ACC112 (cell line): Measurements from ENCODE around the gene DCHS1.

ENCODE experiments used
- H2AFZ ChIP-seq: fragments of 200-600 bp; sonication (generic); one replicate; pipeline ENCODE4 v1.6.0; 2017; ENCODE audit warnings: antibody characterized with exemption, low read length; ENCODE audit not compliant: unreplicated experiment
- H3K27ac ChIP-seq: fragments of 200-600 bp; sonication (generic); 2 replicates; pipeline ENCODE4 v1.5.1; 2014; ENCODE audit warnings: low read depth, mild to moderate bottlenecking, antibody characterized with exemption, low read length, moderate library complexity
- H3K27me3 ChIP-seq: fragments of 200-600 bp; sonication (generic); 2 replicates; pipeline ENCODE4 v1.6.1; 2014; ENCODE audit warnings: mild to moderate bottlenecking, antibody characterized with exemption, low read length, moderate library complexity, mixed read lengths; ENCODE audit not compliant: insufficient read depth
- H3K36me3 ChIP-seq: fragments of 200-600 bp; sonication (generic); 2 replicates; pipeline ENCODE4 v1.6.1; 2016; ENCODE audit warnings: mild to moderate bottlenecking, antibody characterized with exemption, low read length, moderate library complexity, mixed read lengths; ENCODE audit not compliant: insufficient read depth
- H3K4me1 ChIP-seq: fragments of 200-600 bp; sonication (generic); one replicate; pipeline ENCODE4 v1.6.1; 2016; ENCODE audit warnings: low read length, mixed read lengths; ENCODE audit not compliant: insufficient read depth, unreplicated experiment, control insufficient read depth
- H3K4me3 ChIP-seq: fragments of 200-600 bp; sonication (generic); 2 replicates; pipeline ENCODE4 v1.5.1; 2014; ENCODE audit warnings: mild to moderate bottlenecking, low read depth, low read length
- H3K79me2 ChIP-seq: fragments of 200-600 bp; sonication (generic); one replicate; pipeline ENCODE4 v1.6.0; 2016; ENCODE audit warnings: low read length; ENCODE audit not compliant: control insufficient read depth, unreplicated experiment, insufficient read depth

The DCHS1 gene

DNA sequence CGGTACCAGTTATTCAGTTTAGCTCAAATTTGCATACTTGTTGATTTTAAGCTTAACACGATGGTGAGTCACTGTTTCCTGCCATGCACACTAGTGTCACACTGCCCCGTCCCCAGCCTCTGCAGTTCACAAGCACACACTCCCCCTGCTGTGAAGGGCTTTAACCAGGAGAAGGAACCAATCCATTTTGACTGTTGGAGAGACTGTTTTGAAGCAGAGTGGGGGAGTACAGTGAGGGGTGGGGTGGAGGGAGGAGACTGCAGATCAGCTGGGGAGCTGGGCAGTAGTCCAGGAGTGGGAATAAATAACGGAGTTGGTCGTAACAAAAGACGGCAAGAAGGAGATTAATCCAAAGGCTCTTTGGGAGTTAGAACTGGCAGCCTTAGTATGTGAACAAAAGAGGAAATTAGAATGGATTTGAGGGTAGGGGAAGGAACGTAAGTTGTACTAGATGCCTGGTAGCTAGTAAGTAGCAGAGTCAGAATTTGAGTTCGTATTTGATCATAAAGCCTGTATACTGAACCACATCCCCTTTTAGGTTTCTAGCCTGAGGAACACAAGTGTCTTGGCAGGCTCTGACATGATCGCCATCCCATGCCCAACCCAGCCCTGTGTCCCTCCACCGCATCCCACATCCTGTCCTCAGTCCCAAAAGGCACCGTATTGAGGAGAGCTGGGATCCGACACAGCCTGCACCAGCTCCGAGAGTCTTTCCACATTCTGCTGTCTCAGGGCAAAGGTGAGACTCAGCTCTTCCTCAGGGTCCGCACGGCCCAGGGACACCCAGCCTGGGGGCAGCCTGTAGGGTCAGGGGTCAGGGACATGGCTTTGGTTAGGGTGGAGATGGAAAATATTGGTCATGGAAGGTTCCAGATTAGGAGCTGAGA lies 37.2 kb downstream of the DCHS1 start:
- peak overlapping the region; percentile 62 for H3K27ac ChIP-seq

DNA sequence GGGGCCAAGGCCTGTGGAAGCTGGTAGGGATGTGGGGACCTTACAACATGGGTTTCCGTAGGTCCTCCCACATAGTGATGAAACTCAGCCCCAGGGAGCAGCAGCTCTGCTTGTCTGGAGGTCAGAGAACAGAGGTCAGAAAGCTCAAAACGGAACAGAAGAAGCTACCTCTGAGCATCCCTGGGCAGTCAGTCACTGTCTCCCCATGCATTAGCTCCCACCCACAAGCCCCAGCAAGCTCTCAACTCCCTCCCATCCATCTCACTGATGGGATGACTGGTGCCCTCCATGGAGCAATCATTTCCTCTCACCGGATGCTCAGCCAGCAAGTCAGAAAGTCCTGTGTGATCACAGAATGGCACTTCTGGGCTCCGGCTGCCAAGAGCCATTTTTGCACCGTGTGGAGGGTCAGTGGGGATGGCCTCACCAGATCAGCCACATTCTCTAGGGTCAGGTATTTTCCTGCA lies 38.3 kb downstream of the DCHS1 start:
- peaks cover 20% of the 10 kb centered on the region; the same call in 1 of the 2 replicates for H3K36me3 ChIP-seq
- peak overlapping the region; percentile 62 for H3K27ac ChIP-seq
- peaks cover 38% of the 10 kb centered on the region for H3K4me1 ChIP-seq
- no peaks in the 10 kb centered on the region for H3K27me3 ChIP-seq
- no peak overlapping the region for H2AFZ ChIP-seq
- H3K79me2 ChIP-seq: peaks cover 27% of the 10 kb centered on the region
- peak overlapping the region; percentile 88 for H3K4me3 ChIP-seq

More for the DNA sequence above, 37.2 kb downstream of the DCHS1 start:
- H2AFZ ChIP-seq: no peak overlapping the region
- peaks cover 25% of the 10 kb centered on the region for H3K79me2 ChIP-seq
- peak overlapping the region; percentile 88 for H3K4me3 ChIP-seq
- H3K27me3 ChIP-seq: no peaks in the 10 kb centered on the region
- H3K4me1 ChIP-seq: peaks cover 28% of the 10 kb centered on the region
- H3K36me3 ChIP-seq: peaks cover 20% of the 10 kb centered on the region; the same call in 1 of the 2 replicates

DNA sequence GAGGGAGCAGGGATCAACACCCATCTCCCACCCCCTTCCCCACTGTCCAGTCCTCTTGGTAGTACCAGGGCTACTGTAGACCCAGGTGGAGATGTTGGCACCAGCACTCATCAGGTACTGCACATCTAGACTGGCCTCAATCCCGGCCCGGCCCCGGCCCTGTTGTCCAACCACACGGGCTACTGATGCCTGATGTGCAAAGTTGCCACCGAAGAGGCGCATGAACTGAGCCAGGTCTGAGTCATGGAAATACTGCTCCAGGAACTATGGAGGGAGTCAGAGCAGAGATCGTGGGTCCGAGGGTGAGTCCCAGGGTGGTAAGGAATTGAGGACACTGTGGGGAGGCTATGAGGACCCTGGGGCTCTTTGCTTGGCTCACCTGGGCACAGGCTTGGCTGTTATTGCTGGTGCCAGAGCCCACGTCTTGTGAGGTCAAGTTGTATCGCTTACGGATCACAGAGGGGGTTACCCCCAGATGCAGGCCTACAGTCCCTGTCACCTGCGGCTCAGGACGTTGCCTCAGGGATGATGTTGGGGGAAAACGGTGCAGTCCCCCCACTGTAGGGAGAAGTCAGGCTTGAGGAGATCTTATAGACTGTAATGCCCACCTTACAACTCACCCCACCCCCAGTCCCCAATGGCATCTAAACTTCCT lies 38.9 kb downstream of the DCHS1 start:
- Histone ChIP-seq H3K36me3 (peaks cover 20% of the 10 kb centered on the region; the same call in 1 of the 2 replicates), H3K79me2 (peaks cover 27% of the 10 kb centered on the region), H2AFZ (no peak overlapping the region), H3K4me3 (peak overlapping the region; percentile 88; the same call in 1 of the 2 replicates), H3K27me3 (no peaks in the 10 kb centered on the region), H3K27ac (peak overlapping the region; percentile 28), H3K4me1 (peaks cover 38% of the 10 kb centered on the region)

DNA sequence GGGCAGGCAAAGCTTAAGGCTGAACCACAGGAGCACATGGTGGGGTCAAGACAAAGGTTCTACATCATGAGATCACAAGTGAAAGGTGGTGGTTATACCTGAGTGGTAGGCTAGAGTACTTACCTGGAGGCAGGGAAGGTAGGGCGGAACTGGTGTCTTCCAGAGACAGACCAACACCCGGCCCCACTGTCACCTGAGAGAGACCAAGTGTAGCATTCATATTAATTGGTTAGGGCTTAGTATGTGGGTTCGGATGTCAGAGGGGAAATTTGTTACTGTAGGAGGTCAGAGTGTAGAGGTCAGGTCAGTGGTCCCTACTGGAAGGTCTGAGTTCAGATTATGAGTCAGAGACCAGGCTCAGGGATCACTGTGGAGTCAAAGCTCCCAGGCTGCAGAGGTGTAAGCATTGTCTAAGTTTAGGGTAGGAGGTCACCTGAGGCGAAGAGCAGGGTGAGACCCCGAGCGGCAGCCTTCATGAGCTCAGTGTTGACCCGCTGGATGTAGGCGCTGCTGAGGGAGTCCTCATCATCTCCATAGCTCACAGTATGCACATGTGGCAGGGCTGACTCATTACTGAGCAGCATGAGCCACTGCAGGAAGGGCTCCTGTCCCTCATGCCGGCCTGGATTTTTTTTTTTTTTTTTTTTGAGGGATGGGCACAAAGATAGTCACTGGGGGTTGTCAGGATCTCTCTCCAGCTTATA lies 39.6 kb downstream of the DCHS1 start:
- H3K4me1 ChIP-seq: peaks cover 40% of the 10 kb centered on the region
- no peak overlapping the region for H2AFZ ChIP-seq
- peak overlapping the region; percentile 28; the same call in 1 of the 2 replicates for H3K27ac ChIP-seq
- H3K36me3 ChIP-seq: peaks cover 20% of the 10 kb centered on the region; the same call in 1 of the 2 replicates
- no peak overlapping the region for H3K4me3 ChIP-seq
- no peaks in the 10 kb centered on the region for H3K27me3 ChIP-seq
- peaks cover 33% of the 10 kb centered on the region for H3K79me2 ChIP-seq

DNA sequence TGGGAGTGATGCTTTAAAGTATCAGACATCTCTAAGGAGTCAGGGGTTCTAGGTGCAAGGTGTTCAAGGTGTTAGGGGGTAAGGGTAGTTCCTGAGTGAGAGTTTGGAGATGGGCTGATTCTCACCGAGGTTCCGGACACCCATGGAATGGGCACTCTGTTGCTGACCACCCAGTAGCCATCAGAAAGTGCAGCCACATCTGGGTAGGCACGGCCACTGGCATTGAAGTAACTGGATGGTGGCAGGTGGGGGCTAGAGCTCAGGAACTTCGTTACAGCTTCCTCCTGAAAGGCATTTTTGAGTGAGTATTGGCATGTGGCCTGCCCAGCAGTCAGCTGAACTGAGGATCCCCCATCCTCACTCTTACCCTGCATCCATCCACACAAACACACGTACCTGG lies 40.6 kb downstream of the DCHS1 start:
- Histone ChIP-seq H3K36me3 (peaks cover 24% of the 10 kb centered on the region; the same call in 1 of the 2 replicates), H3K27ac (no peak overlapping the region), H3K4me1 (peaks cover 46% of the 10 kb centered on the region), H2AFZ (no peak overlapping the region), H3K4me3 (no peak overlapping the region), H3K27me3 (no peaks in the 10 kb centered on the region), H3K79me2 (peaks cover 41% of the 10 kb centered on the region)

DNA sequence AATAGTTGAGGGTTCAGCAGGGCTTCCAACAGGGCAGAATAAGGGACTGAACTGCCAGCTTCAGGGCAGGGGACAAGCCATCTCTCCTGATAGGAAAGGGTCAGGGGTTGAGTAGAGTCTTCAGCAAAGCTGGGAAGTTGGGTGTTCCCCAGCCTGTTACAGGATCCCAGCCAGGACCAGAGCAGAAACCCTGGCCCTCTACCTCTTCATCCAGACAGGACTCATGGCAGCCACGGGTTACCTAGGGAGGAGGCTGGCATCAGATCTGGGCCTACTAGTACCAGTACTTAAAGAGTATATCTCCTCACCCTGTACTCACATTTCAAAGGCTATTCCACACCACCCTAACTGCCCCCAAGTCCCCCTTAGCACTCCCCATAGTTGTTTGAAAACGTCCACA lies 41.2 kb downstream of the DCHS1 start:
- no peak overlapping the region for H2AFZ ChIP-seq
- peaks cover 30% of the 10 kb centered on the region; the same call in 1 of the 2 replicates for H3K36me3 ChIP-seq
- H3K27me3 ChIP-seq: no peaks in the 10 kb centered on the region
- H3K4me3 ChIP-seq: no peak overlapping the region
- no peak overlapping the region for H3K27ac ChIP-seq
- peaks cover 43% of the 10 kb centered on the region for H3K4me1 ChIP-seq
- peaks cover 44% of the 10 kb centered on the region for H3K79me2 ChIP-seq

DNA sequence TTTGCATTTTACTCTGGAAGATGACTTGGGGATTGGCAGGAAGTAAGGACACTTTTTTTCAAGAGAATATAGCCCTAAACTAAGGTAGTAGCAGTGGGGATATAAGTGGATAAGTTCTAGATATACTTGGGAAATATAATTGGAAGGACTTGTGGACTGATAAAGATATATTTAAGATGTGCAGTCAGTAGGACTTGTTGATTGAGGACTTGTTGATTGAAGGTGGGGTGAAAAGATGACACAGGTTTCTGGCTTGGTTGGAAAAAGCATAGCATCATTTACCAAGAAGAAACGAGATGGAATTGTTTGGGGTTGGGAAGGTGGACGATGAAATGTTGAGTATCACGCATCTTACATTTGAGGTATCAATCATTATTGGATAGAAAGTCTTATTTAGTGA lies 42.1 kb downstream of the DCHS1 start:
- Histone ChIP-seq H3K4me3 (no peak overlapping the region), H3K4me1 (peaks cover 52% of the 10 kb centered on the region), H3K36me3 (peaks cover 35% of the 10 kb centered on the region; the same call in 1 of the 2 replicates), H3K27ac (peak overlapping the region; percentile 90), H3K27me3 (no peaks in the 10 kb centered on the region), H3K79me2 (peaks cover 46% of the 10 kb centered on the region), H2AFZ (no peak overlapping the region)

DNA sequence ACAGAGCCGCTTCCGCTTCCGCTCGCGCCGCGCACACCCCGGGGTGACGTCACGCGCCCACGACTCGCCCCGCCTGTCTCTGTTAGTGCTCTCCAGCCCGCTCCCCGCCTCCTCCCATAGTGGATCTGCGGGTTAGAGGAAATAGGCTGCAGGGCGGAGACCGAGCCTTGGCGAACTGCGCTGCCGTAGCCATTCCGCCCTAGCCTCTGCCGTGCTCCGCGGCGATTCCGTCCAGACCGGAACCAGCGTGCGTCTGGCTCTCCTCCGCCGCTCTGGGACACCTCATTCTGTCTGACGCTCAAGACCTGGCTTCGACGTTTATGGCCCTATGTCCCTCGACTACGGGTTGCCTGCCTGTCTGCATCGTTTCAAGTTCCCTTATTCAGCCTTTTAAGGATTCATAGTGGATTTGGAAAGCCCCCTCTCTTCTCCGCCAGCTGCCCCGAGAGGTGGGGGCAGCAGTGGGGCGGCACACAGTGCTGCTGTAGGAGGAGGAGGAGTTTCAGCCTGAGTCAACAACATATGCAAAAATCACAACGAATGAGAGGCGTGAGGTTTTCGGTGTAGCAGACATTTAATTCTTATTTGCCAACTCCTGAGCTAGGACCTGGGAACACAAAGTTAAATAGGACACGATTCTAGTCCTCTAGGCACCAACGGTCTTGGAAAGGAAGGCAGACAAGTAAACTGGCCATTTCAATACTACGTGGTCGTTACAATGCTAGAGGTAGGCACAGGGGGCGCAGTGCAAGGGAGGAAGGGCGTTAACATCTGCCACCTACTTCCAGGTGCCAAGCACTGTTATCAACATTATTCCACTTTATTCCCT lies 43.2 kb downstream of the DCHS1 start, which contains the start of gene TAF10:
Gene TAF10 (minus strand): TSS at position 4 of the 829 bp plus-strand sequence. CDS start 27 bp downstream, outside the sequence.
- Histone ChIP-seq H2AFZ (peak within 1 kb of the TSS; percentile 72), H3K4me1 (peaks cover 54% of the 10 kb centered on the region), H3K79me2 (peaks cover 48% of the 10 kb centered on the region), H3K27me3 (no peaks in the 10 kb centered on the region), H3K27ac (peak within 1 kb of the TSS; percentile 90), H3K36me3 (peaks cover 42% of the 10 kb centered on the region; the same call in 1 of the 2 replicates), H3K4me3 (peak within 1 kb of the TSS; percentile 82)

DNA sequence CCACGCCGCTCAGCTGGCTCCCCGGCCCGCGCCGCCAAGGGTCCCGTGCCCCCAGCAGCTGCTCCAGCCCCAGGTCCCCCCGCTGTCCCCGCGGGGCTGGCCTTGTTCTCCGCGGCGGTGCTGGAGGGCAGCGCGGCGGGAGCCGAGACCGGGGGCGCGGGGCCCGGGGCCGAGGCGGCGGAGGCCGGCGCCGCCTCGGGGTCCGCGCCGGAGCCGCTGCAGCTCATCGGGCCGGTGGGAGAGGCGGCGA lies 43.7 kb downstream of the DCHS1 start:
- H3K27ac ChIP-seq: peak overlapping the region; percentile 90
- H3K36me3 ChIP-seq: peaks cover 45% of the 10 kb centered on the region; the same call in 1 of the 2 replicates
- no peaks in the 10 kb centered on the region for H3K27me3 ChIP-seq
- peaks cover 52% of the 10 kb centered on the region for H3K4me1 ChIP-seq
- H3K4me3 ChIP-seq: peak overlapping the region; percentile 82
- peaks cover 48% of the 10 kb centered on the region for H3K79me2 ChIP-seq
- H2AFZ ChIP-seq: no peak overlapping the region
